Measurements from ENCODE around the gene S100A5. TPM values are rescaled to one million over a fixed set of nuclear protein-coding genes. Genes with fewer than 3 reads are reported as not detected.

The S100A5 gene
- total and polyA plus RNA-seq, 9 of the 15 experiments (the other 6 are each of a cell fraction or from before 2014, with no cell fraction given), result 0.56 to 1.4 (median 0.64) TPM; not detected in 5

GRCh38 chr1:153532769-153533599 lies 7.8 kb downstream of the S100A5 start (continued):
- TF ChIP-seq E2F6 (IDR thresholded peaks at IDR 0.05; ENCODE audit: borderline replicate concordance in 1 of 2, extremely low read depth in 1 of 2, insufficient read depth in 1 of 2, insufficient read length in 1 of 2, low read depth in 1 of 2, low read length in 1 of 2, poor library complexity in 1 of 2, severe bottlenecking in 1 of 2), result peak in 1 of 2 experiments; percentile 15
- no peak for TF ChIP-seq HIVEP1 (CRISPR knock-in tag; IDR thresholded peaks at IDR 0.05)
- TF ChIP-seq TAF7 (tag; IDR thresholded peaks at IDR 0.05), result no peak
- 0 out of 2 replicates have a peak, but pooled peaks have one; percentile 25 for TF ChIP-seq CXXC5 (CRISPR knock-in tag; IDR thresholded peaks at IDR 0.05)
- TF ChIP-seq MYNN (IDR thresholded peaks at IDR 0.05), result peak; percentile 78; the same call in 1 of the 2 replicates
- TF ChIP-seq MYNN (CRISPR knock-in tag; IDR thresholded peaks at IDR 0.05), result no peak
- TF ChIP-seq ZNF184 (CRISPR knock-in tag; IDR thresholded peaks at IDR 0.05), result no peak
- no peak for TF ChIP-seq ZBTB5 (IDR thresholded peaks at IDR 0.05)
- no peak for TF ChIP-seq PML (IDR thresholded peaks at IDR 0.05; ENCODE audit: low read length)
- no peak for TF ChIP-seq ZNF740 (CRISPR knock-in tag; IDR thresholded peaks at IDR 0.05)
- TF ChIP-seq ZNF740 (tag; IDR thresholded peaks at IDR 0.05), result no peak
- TF ChIP-seq POLR2G (IDR thresholded peaks at IDR 0.05; ENCODE audit: low read depth, low read length), result 0 out of 2 replicates have a peak, but pooled peaks have one; percentile 33
- no peak for TF ChIP-seq XRCC4 (IDR thresholded peaks at IDR 0.05; ENCODE audit: extremely low read depth, insufficient read depth, insufficient read length)
- no peak for TF ChIP-seq KLF10 (CRISPR knock-in tag; IDR thresholded peaks at IDR 0.05)
- no peak; the same call in 1 of the 2 replicates for TF ChIP-seq PHF8 (IDR thresholded peaks at IDR 0.05; ENCODE audit: borderline replicate concordance, low read length)
- TF ChIP-seq POLR3G (IDR thresholded peaks at IDR 0.05; ENCODE audit: extremely low read depth, insufficient read length, insufficient replicate concordance), result no peak
- no peak for TF ChIP-seq GTF2F1 (IDR thresholded peaks at IDR 0.05; ENCODE audit: low read depth, low read length)
- TF ChIP-seq EHMT2 (IDR thresholded peaks at IDR 0.05), result no peak
- no peak for TF ChIP-seq ZNF780A (CRISPR knock-in tag; IDR thresholded peaks at IDR 0.05)
- TF ChIP-seq MAZ (CRISPR knock-in tag; conservative IDR thresholded peaks at IDR 0.05 in 1 of 2, IDR thresholded peaks at IDR 0.05 in 1 of 2), result peak in 1 of 2 experiments; percentile 81; a peak in 3 of 4 replicates
- no peak for TF ChIP-seq DDX20 (tag; IDR thresholded peaks at IDR 0.05; ENCODE audit: low read depth)
- TF ChIP-seq SNIP1 (IDR thresholded peaks at IDR 0.05; ENCODE audit: low read depth), result no peak
- TF ChIP-seq HNRNPL (IDR thresholded peaks at IDR 0.05; ENCODE audit: low read depth, low read length), result no peak
- TF ChIP-seq RB1 (IDR thresholded peaks at IDR 0.05; ENCODE audit: low read depth), result peak; percentile 50; the same call in 1 of the 2 replicates

All from K562 (cell line).